Tibial artery (tissue), 4 donors: Measurements from ENCODE around the gene NPAS3.

ENCODE experiments used
- DNase-seq, 2 donors: peaks; one replicate each; pipeline ENCODE4 v3.0.0-alpha.2; 2019
- H3K27ac ChIP-seq, 2 donors: fragments of 200-600 bp; sonication (generic) in 1 of 2; 1 replicate in 1 of 2; 2 replicates in 1 of 2; pipeline ENCODE4 v1.5.1; 2018 to 2019; ENCODE audit warnings: mild to moderate bottlenecking in 1 of 2
- H3K27me3 ChIP-seq, 2 donors: fragments of 200-600 bp; sonication (generic) in 1 of 2; one replicate each; pipeline versions ENCODE4 v1.5.1 to v1.6.0; 2016 to 2019
- H3K36me3 ChIP-seq, 3 donors: fragments of 200-600 bp; sonication (generic) in 2 of 3; one replicate each; pipeline ENCODE4 v1.5.1; 2016 to 2019; ENCODE audit warnings: mild to moderate bottlenecking in 2 of 3
- H3K4me1 ChIP-seq, 4 donors: fragments of 200-600 bp; sonication (generic) in 2 of 4; 1 replicate in 3 of 4; 2 replicates in 1 of 4; pipeline ENCODE4 v1.5.1; 2016 to 2019
- H3K4me3 ChIP-seq, 2 donors: fragments of 200-600 bp; sonication (generic) in 1 of 2; 1 replicate in 1 of 2; 2 replicates in 1 of 2; pipeline ENCODE4 v1.5.1; 2018 to 2019; ENCODE audit warnings: mild to moderate bottlenecking in 2 of 2
- H3K9me3 ChIP-seq, 3 donors: fragments of 200-600 bp; sonication (generic) in 1 of 3; one replicate each; pipeline ENCODE4 v1.5.1; 2016 to 2019
- CTCF ChIP-seq, 2 experiments: fragments of 200-600 bp in 1 of 2; fragments of 450-650 bp in 1 of 2; IDR thresholded peaks; one replicate each; pipeline ENCODE4 v1.5.1; 2017 to 2019; ENCODE audit warnings: antibody characterized with exemption in 2 of 2, mild to moderate bottlenecking in 1 of 2, moderate library complexity in 1 of 2
- intact Hi-C: fragments of 100-400 bp; cut with DNase I; formaldehyde crosslinking; loops from one replicate; pipeline ENCODE4 v1.15.0; 2023; ENCODE audit warnings: low total_unique reads

The NPAS3 gene

GRCh38 chr14:33150666-33151428 is 212.2 kb downstream of the NPAS3 start:
- Histone ChIP-seq H3K27me3 (no peaks in the 10 kb centered on the region), H3K36me3 (no peaks in the 10 kb centered on the region), H3K27ac (no peak overlapping the region), H3K4me3 (no peak overlapping the region), H3K9me3 (no peaks in the 10 kb centered on the region), H3K4me1 (no peaks in the 10 kb centered on the region)
- intact Hi-C loops = no loop called here
- TF ChIP-seq CTCF (IDR thresholded peaks at IDR 0.05) = no peak
- DNase-seq = no peak

- no peak overlapping the region for H3K4me3 ChIP-seq
- no peaks in the 10 kb centered on the region for H3K36me3 ChIP-seq
- no peak for TF ChIP-seq CTCF (IDR thresholded peaks at IDR 0.05)
- H3K27me3 ChIP-seq = no peaks in the 10 kb centered on the region
- H3K4me1 ChIP-seq = peaks cover 0 to 3% (median 2%) of the 10 kb centered on the region in 4 donors
- no peaks in the 10 kb centered on the region for H3K9me3 ChIP-seq
- intact Hi-C loops = no loop called here
- no peak overlapping the region for H3K27ac ChIP-seq
- no peak for DNase-seq
Measured at GRCh38 chr14:33163109-33163508, 224.4 kb downstream of the NPAS3 start.

GRCh38 chr14:33163600-33163999 is 224.9 kb downstream of the NPAS3 start:
- TF ChIP-seq CTCF (IDR thresholded peaks at IDR 0.05) = no peak

GRCh38 chr14:33165144-33165925 is 226.7 kb downstream of the NPAS3 start:
- no peak for DNase-seq
- no peaks in the 10 kb centered on the region for H3K36me3 ChIP-seq
- H3K27ac ChIP-seq = no peak overlapping the region
- H3K4me3 ChIP-seq = no peak overlapping the region
- H3K4me1 ChIP-seq = peaks cover 0 to 3% (median 2%) of the 10 kb centered on the region in 4 donors
- intact Hi-C loops = no loop called here
- TF ChIP-seq CTCF (IDR thresholded peaks at IDR 0.05) = no peak
- H3K27me3 ChIP-seq = no peaks in the 10 kb centered on the region
- no peaks in the 10 kb centered on the region for H3K9me3 ChIP-seq

More at GRCh38 chr14:33163600-33163999, 224.9 kb downstream of the NPAS3 start:
- H3K4me1 ChIP-seq = peaks cover 0 to 3% (median 2%) of the 10 kb centered on the region in 4 donors
- no peak for DNase-seq
- intact Hi-C loops = no loop called here
- H3K27me3 ChIP-seq = no peaks in the 10 kb centered on the region
- H3K36me3 ChIP-seq = no peaks in the 10 kb centered on the region
- no peaks in the 10 kb centered on the region for H3K9me3 ChIP-seq
- H3K27ac ChIP-seq = no peak overlapping the region
- no peak overlapping the region for H3K4me3 ChIP-seq

GRCh38 chr14:33165926-33166289 is 227.2 kb downstream of the NPAS3 start:
- intact Hi-C loops = no loop called here
- Histone ChIP-seq H3K27ac (no peak overlapping the region), H3K27me3 (no peaks in the 10 kb centered on the region), H3K4me3 (no peak overlapping the region), H3K4me1 (peaks cover 0 to 3% (median 2%) of the 10 kb centered on the region in 4 donors), H3K9me3 (no peaks in the 10 kb centered on the region), H3K36me3 (no peaks in the 10 kb centered on the region)
- no peak for TF ChIP-seq CTCF (IDR thresholded peaks at IDR 0.05)
- DNase-seq = no peak
